Measurements from ENCODE around the gene OLFML2B.

DNA sequence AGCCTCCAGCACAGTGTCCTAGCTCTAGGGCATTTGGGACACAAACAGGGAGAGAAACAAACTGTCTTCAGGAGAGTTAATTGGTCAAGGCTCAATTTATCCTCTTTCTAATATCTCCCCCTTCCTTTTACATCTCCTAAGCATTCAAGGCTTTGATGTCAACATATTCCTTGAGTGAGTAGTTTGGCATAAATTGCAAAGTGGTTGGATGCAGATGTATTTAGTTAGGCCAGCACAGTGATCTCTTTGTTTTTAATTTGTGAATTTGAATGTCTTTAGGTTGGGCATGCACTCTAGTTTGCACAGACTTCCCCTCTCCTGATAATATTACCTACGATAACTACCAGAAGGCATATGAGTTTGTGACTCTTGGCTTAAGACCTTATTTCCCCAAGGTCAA, 12.5 kb upstream of the OLFML2B start:
- TF ChIP-seq, protein P1, sequence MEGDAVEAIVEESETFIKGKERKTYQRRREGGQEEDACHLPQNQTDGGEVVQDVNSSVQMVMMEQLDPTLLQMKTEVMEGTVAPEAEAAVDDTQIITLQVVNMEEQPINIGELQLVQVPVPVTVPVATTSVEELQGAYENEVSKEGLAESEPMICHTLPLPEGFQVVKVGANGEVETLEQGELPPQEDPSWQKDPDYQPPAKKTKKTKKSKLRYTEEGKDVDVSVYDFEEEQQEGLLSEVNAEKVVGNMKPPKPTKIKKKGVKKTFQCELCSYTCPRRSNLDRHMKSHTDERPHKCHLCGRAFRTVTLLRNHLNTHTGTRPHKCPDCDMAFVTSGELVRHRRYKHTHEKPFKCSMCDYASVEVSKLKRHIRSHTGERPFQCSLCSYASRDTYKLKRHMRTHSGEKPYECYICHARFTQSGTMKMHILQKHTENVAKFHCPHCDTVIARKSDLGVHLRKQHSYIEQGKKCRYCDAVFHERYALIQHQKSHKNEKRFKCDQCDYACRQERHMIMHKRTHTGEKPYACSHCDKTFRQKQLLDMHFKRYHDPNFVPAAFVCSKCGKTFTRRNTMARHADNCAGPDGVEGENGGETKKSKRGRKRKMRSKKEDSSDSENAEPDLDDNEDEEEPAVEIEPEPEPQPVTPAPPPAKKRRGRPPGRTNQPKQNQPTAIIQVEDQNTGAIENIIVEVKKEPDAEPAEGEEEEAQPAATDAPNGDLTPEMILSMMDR (IDR thresholded peaks at IDR 0.05), result no peak
- TF ChIP-seq POLR2A (IDR thresholded peaks at IDR 0.05), result no peak

Data from uterus (tissue), 2 donors.